Measurements from ENCODE around the gene PPP2CA. TPM values are rescaled to one million over a fixed set of nuclear protein-coding genes. Genes with fewer than 3 reads are reported as not detected.

PPP2CA gene
- total RNA-seq, 2 experiments from 2014 or later, result 132 to 178 TPM

- Histone ChIP-seq H3K79me2 (ENCODE audit: insufficient read depth, low read depth, low read length) (peaks cover 100% of the 10 kb centered on the region), H2AFZ (ENCODE audit: low read length) (no peak overlapping the region), H3K9me2 (ENCODE audit: insufficient read depth, low read length) (no peaks in the 10 kb centered on the region), H3K9me3 (ENCODE audit: low read length) (no peaks in the 10 kb centered on the region), H3K4me1 (ENCODE audit: insufficient read depth, low read length, poor library complexity, severe bottlenecking) (no peaks in the 10 kb centered on the region), H4K20me1 (ENCODE audit: insufficient read depth, low read length) (peaks cover 48% of the 10 kb centered on the region), H3K27ac (ENCODE audit: low read depth, low read length, poor library complexity, severe bottlenecking) (no peak overlapping the region), H3K4me3 (ENCODE audit: low read depth, low read length, poor library complexity, severe bottlenecking) (no peak overlapping the region), H3K36me3 (ENCODE audit: insufficient read depth, low read length) (peaks cover 81% of the 10 kb centered on the region), H3K4me2 (ENCODE audit: low read length) (0 out of 2 replicates have a peak overlapping the region, but pooled peaks have one; percentile 7)
- ChIA-PET CTCF (ENCODE audit: unreplicated experiment) (interaction anchor here (0.7 kb wide), 1 partner anchor 12 kb away, joined by 3 read pairs; no protein-coding TSS in a partner anchor), POLR2A (interaction anchor here (0.7 to 8.3 kb wide), 4 partner anchors 14 to 216 kb away, joined by 3 to 69 read pairs (median 6); partner anchors contain the start of genes PPP2CA and SKP1)
- no TSS peak for BruUV-seq (replicated peaks)
- intact Hi-C loops (cut with micrococcal nuclease; ENCODE audit: unreplicated experiment), result no loop called here
- DNase-seq (ENCODE audit: low spot score), result no peak
- TF ChIP-seq EZH2phosphoT487 (IDR thresholded peaks at IDR 0.05; ENCODE audit: borderline replicate concordance, low read depth, low read length), result no peak
- TF ChIP-seq CTCF (conservative IDR thresholded peaks at IDR 0.05; ENCODE audit: low read length), result no peak
These were observed 16.2 kb downstream of the PPP2CA start for GRCh38 chr5:134209477-134210245.

- H3K36me3 ChIP-seq (ENCODE audit: insufficient read depth, low read length), result peaks cover 81% of the 10 kb centered on the region
- intact Hi-C loops (cut with micrococcal nuclease; ENCODE audit: unreplicated experiment), result no loop called here
- H4K20me1 ChIP-seq (ENCODE audit: insufficient read depth, low read length), result peaks cover 36% of the 10 kb centered on the region
- no peaks in the 10 kb centered on the region for H3K9me3 ChIP-seq (ENCODE audit: low read length)
- no peak overlapping the region for H2AFZ ChIP-seq (ENCODE audit: low read length)
- ChIA-PET POLR2A (interaction anchor here (0.6 to 8.3 kb wide), 4 partner anchors 11 to 45 kb away, joined by 3 to 69 read pairs (median 6); partner anchors contain the start of genes PPP2CA and SKP1), CTCF (ENCODE audit: unreplicated experiment) (no interaction called here)
- H3K9me2 ChIP-seq (ENCODE audit: insufficient read depth, low read length), result no peaks in the 10 kb centered on the region
- no peak overlapping the region for H3K4me3 ChIP-seq (ENCODE audit: low read depth, low read length, poor library complexity, severe bottlenecking)
- no peak for TF ChIP-seq CTCF (conservative IDR thresholded peaks at IDR 0.05; ENCODE audit: low read length)
- no peak for TF ChIP-seq EZH2phosphoT487 (IDR thresholded peaks at IDR 0.05; ENCODE audit: borderline replicate concordance, low read depth, low read length)
- H3K27ac ChIP-seq (ENCODE audit: low read depth, low read length, poor library complexity, severe bottlenecking), result no peak overlapping the region
- H3K79me2 ChIP-seq (ENCODE audit: insufficient read depth, low read depth, low read length), result peaks cover 99% of the 10 kb centered on the region
- no peaks in the 10 kb centered on the region for H3K4me1 ChIP-seq (ENCODE audit: insufficient read depth, low read length, poor library complexity, severe bottlenecking)
- H3K4me2 ChIP-seq (ENCODE audit: low read length), result no peak overlapping the region
- DNase-seq (ENCODE audit: low spot score), result no peak
- no TSS peak for BruUV-seq (replicated peaks)
These were observed 18.2 kb downstream of the PPP2CA start for GRCh38 chr5:134207696-134208095.
